Ovary (tissue), 3 donors: ENCODE data around the gene HS1BP3.

ENCODE experiments used
- CTCF ChIP-seq, 3 donors: fragments of 450-650 bp in 2 of 3; fragments of 200-600 bp in 1 of 3; IDR thresholded peaks; one replicate each; pipeline versions ENCODE4 v1.5.1 to v1.8.0; 2016 to 2022; ENCODE audit warnings: antibody characterized with exemption in 3 of 3, mild to moderate bottlenecking in 1 of 3
- EP300 ChIP-seq: sonication (generic); formaldehyde crosslinking; IDR thresholded peaks from one replicate; pipeline ENCODE4 v1.6.1; 2017; ENCODE audit warnings: antibody characterized with exemption
- POLR2A ChIP-seq: fragments of 450-650 bp; IDR thresholded peaks from one replicate; pipeline ENCODE4 v1.6.1; 2017; ENCODE audit warnings: antibody characterized with exemption, mild to moderate bottlenecking, moderate library complexity
- donor health status: DM: no; HTN: no; CAD: no.

- TF ChIP-seq POLR2A (no peak), CTCF (IDR thresholded peaks at IDR 0.05) (no peak), EP300 (no peak)
These were observed 71.7 kb downstream of the HS1BP3 start for GRCh38 chr2:20578895-20579825.
